Measurements from ENCODE around the gene SLC16A8. TPM values are rescaled to one million over a fixed set of nuclear protein-coding genes. Genes with fewer than 3 reads are reported as not detected.

SLC16A8 gene
- total RNA-seq, 4 donors from 2014 or later, result not detected

DNA sequence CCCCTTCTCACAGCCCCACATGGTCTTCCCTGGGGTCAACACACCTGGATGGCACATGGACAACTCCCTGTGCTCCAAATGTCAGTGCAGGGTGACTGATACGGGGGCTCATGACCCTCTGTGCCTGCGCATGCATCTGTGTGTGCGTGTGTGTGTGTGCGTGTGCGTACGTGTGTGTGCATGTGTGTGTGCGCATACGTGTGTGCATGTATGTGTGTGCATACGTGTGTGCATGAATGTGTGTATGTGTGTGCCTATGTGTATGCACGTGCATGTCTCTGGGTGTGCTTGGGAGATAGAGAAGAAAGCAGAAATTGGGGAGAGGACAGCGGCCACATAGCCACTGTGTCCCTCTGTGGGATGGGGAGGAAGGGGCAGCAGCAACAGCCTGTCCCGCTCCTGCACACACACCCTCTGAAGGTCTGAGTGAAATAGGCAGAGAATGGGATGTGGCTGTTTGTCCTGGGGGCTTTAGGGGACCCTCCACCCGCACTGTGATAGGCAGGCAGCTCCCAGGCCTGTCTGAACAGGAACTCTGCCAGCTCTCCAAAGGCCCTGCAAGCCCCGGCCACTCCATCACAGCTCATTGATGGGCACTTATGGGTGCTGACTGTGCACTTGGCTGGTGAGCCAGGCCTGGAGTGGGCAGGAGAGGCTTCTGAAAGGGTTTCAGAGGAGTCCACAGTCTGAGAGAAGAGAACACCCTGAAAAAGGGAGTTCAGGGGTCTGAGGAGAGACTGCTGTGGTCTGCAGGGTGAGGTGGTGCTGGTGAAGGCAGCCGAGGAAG, 55.4 kb downstream of the SLC16A8 start:
- no peak for DNase-seq
- TF ChIP-seq POLR2A (IDR thresholded peaks at IDR 0.05), result no peak
- no peak for TF ChIP-seq EP300 (IDR thresholded peaks at IDR 0.05; ENCODE audit: low read depth)
- no peak for TF ChIP-seq POLR2AphosphoS5 (IDR thresholded peaks at IDR 0.05)
- TF ChIP-seq, protein P1, sequence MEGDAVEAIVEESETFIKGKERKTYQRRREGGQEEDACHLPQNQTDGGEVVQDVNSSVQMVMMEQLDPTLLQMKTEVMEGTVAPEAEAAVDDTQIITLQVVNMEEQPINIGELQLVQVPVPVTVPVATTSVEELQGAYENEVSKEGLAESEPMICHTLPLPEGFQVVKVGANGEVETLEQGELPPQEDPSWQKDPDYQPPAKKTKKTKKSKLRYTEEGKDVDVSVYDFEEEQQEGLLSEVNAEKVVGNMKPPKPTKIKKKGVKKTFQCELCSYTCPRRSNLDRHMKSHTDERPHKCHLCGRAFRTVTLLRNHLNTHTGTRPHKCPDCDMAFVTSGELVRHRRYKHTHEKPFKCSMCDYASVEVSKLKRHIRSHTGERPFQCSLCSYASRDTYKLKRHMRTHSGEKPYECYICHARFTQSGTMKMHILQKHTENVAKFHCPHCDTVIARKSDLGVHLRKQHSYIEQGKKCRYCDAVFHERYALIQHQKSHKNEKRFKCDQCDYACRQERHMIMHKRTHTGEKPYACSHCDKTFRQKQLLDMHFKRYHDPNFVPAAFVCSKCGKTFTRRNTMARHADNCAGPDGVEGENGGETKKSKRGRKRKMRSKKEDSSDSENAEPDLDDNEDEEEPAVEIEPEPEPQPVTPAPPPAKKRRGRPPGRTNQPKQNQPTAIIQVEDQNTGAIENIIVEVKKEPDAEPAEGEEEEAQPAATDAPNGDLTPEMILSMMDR (IDR thresholded peaks at IDR 0.05), result no peak
- in situ Hi-C loops (cut with MboI; ENCODE audit: low pct_ligation_motif_present in 1 of 4, low pct_unique_long_range_greater_than_20kb in 1 of 4, low sequenced_read_pairs in 3 of 4), result no loop called here
- Histone ChIP-seq H3K9me3 (no peaks in the 10 kb centered on the region), H3K4me3 (no peak overlapping the region), H3K27me3 (no peaks in the 10 kb centered on the region), H3K36me3 (no peaks in the 10 kb centered on the region), H3K27ac (no peak overlapping the region), H3K4me1 (peaks cover 3 to 12% (median 8%) of the 10 kb centered on the region in 4 donors)
- intact Hi-C loops (cut with DNase I; ENCODE audit: low total_unique reads), result no loop called here
- WGBS, 2 donors (ENCODE audit: low coverage in 1 of 2), result 93 to 100% methylated on average over 1 to 14 of the region's 15 CpGs

Other genes starting within 250 kb of the SLC16A8 start
- 10 to 100 TPM; 12.7 to 86.8 (median 40.6) TPM for gene ANKRD54, start 239.8 kb downstream of the SLC16A8 start, total RNA-seq
- 100 to 1,000 TPM in 3 of 4 donors, 10 to 100 TPM in 1; 89.4 to 292 (median 217) TPM for gene EIF3L, start 234.8 kb downstream of the SLC16A8 start, total RNA-seq
- 10 to 100 TPM; 26.8 to 87.2 (median 37.3) TPM for gene MICALL1, start 177.9 kb downstream of the SLC16A8 start, total RNA-seq
- gene C22orf23, start 130.6 kb downstream of the SLC16A8 start, total RNA-seq, result not detected
- gene POLR2F, start 130.5 kb downstream of the SLC16A8 start, total RNA-seq, result 10 to 100 TPM in 3 of 4 donors, 1 to 10 TPM in 1; 7.6 to 65.5 (median 32.6) TPM
- 1 to 10 TPM; 1.2 to 4.9 (median 3.5) TPM for gene SOX10, start 99.6 kb downstream of the SLC16A8 start, total RNA-seq
- 100 to 1,000 TPM in 1 of 4 donors, 10 to 100 TPM in 3; 34.3 to 127 (median 69.3) TPM for gene PICK1, start 26.8 kb downstream of the SLC16A8 start, total RNA-seq
- gene BAIAP2L2, start 26.5 kb upstream of the SLC16A8 start, total RNA-seq, result 100 to 1,000 TPM; 106 to 337 (median 127) TPM
- gene PLA2G6, start 97.6 kb upstream of the SLC16A8 start, total RNA-seq, result 100 to 1,000 TPM in 2 of 4 donors, 10 to 100 TPM in 2; 30.7 to 327 (median 72.3) TPM
- gene MAFF, start 117.8 kb upstream of the SLC16A8 start, total RNA-seq, result 10 to 100 TPM in 3 of 4 donors, 1 to 10 TPM in 1; 3.8 to 30.3 (median 22.0) TPM
- gene TMEM184B, start 188.8 kb upstream of the SLC16A8 start, total RNA-seq, result 10 to 100 TPM; 18.7 to 88.4 (median 41.1) TPM
- gene CSNK1E, start 233.2 kb upstream of the SLC16A8 start, total RNA-seq, result 100 to 1,000 TPM in 2 of 4 donors, 10 to 100 TPM in 2; 47.9 to 179 (median 106) TPM